ENCODE results near the gene NFYC. TPM values are rescaled to one million over a fixed set of nuclear protein-coding genes. Genes with fewer than 3 reads are reported as not detected.

Gene NFYC
- total RNA-seq, 3 donors from 2014 or later = 42.7 to 69.7 (median 55.7) TPM

DNA sequence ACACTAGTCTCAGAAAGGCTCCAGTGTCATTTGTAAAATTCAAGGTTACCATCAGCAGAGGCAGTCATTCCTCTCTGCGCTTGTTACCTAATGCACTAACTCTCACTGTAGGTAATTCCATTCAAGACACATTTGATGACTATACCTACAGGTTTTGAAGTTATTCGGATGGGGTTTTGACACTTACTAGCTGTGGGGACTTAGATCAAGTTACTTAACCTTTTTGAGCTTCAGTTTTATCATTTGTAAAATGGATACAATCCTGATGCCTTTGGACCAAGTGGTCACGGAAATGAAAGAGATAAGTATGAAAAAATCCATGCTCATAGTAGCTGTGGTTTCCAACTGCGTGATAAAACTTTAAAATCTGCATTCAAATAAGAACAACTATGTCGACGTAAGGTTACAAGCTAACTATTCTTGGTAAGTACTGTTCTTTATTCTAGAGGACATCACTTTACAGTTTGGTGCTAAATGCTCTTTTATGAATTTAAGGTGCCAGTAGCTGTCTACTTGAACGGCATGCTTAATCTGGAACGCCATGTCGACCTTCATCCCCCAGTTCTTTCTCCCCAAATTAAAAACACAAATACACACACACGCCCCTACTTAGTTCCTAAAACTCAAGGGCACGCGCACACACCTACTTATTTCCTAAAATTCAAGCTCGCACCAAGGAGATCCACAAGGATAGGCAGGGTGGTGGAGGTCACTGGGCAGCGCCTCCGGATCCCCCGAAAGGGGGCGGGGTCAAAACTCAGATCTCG lies 550 bp upstream of the NFYC start:
- DNase-seq (ENCODE audit: low spot score in 2 of 2) = no peak
- TF ChIP-seq POLR2A (IDR thresholded peaks at IDR 0.05) (no peak), POLR2AphosphoS5 (IDR thresholded peaks at IDR 0.05) (no peak)
- TF ChIP-seq, protein P1, sequence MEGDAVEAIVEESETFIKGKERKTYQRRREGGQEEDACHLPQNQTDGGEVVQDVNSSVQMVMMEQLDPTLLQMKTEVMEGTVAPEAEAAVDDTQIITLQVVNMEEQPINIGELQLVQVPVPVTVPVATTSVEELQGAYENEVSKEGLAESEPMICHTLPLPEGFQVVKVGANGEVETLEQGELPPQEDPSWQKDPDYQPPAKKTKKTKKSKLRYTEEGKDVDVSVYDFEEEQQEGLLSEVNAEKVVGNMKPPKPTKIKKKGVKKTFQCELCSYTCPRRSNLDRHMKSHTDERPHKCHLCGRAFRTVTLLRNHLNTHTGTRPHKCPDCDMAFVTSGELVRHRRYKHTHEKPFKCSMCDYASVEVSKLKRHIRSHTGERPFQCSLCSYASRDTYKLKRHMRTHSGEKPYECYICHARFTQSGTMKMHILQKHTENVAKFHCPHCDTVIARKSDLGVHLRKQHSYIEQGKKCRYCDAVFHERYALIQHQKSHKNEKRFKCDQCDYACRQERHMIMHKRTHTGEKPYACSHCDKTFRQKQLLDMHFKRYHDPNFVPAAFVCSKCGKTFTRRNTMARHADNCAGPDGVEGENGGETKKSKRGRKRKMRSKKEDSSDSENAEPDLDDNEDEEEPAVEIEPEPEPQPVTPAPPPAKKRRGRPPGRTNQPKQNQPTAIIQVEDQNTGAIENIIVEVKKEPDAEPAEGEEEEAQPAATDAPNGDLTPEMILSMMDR (IDR thresholded peaks at IDR 0.05) = no peak

GRCh38 chr1:40692429-40692895 lies 958 bp downstream of the NFYC start:
- peak overlapping the region; percentile 98 to 100 for H3K27ac ChIP-seq
- H3K9me3 ChIP-seq = no peaks in the 10 kb centered on the region
- no peaks in the 10 kb centered on the region for H3K36me3 ChIP-seq
- DNase-seq (ENCODE audit: low spot score in 2 of 2) = no peak
- intact Hi-C loops (cut with DNase I; ENCODE audit: low total_unique reads) = no loop called here
- peak overlapping the region; percentile 65 to 96 (median 86) for H3K4me3 ChIP-seq
- peaks cover 0 to 8% of the 10 kb centered on the region in 2 donors for H3K4me1 ChIP-seq
- TF ChIP-seq POLR2A (IDR thresholded peaks at IDR 0.05) (no peak), POLR2AphosphoS5 (IDR thresholded peaks at IDR 0.05) (no peak)
- TF ChIP-seq, protein P1 (IDR thresholded peaks at IDR 0.05) = no peak
- no peaks in the 10 kb centered on the region for H3K27me3 ChIP-seq

More for the DNA sequence above, 550 bp upstream of the NFYC start:
- no peaks in the 10 kb centered on the region for H3K36me3 ChIP-seq
- peak overlapping the region; percentile 65 to 96 (median 86) for H3K4me3 ChIP-seq
- intact Hi-C loops (cut with DNase I; ENCODE audit: low total_unique reads) = no loop called here
- no peaks in the 10 kb centered on the region for H3K27me3 ChIP-seq
- peak overlapping the region; percentile 98 to 100 for H3K27ac ChIP-seq
- peaks cover 0 to 8% of the 10 kb centered on the region in 2 donors for H3K4me1 ChIP-seq
- no peaks in the 10 kb centered on the region for H3K9me3 ChIP-seq

DNA sequence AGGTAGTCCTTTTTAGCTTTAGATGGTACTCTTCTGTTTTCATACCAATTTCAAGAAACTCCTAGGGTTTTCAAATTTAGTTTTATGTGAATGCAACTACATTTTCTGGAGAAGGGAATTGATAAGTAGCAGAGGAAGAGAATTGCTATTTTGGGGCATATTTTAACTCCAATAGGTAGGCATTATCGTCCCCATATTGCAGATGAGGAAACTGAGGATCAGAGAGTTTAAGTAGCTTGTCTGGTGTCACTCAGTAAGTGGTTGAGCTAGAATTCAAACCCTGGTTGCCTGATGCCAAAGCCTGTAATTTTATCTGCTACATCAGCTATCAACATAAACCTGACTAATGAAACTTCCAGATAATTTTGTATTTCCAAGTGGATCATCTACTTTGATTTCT lies 1.9 kb downstream of the NFYC start:
- Histone ChIP-seq H3K4me1 (peaks cover 0 to 8% of the 10 kb centered on the region in 2 donors), H3K4me3 (no peak overlapping the region), H3K27me3 (no peaks in the 10 kb centered on the region), H3K9me3 (no peaks in the 10 kb centered on the region), H3K27ac (peak overlapping the region; percentile 98 to 100), H3K36me3 (no peaks in the 10 kb centered on the region)
- intact Hi-C loops (cut with DNase I; ENCODE audit: low total_unique reads) = no loop called here
- DNase-seq (ENCODE audit: low spot score in 2 of 2) = no peak
- TF ChIP-seq POLR2AphosphoS5 (IDR thresholded peaks at IDR 0.05) (no peak), POLR2A (IDR thresholded peaks at IDR 0.05) (no peak)
- TF ChIP-seq, protein P1 (IDR thresholded peaks at IDR 0.05) = no peak

DNA sequence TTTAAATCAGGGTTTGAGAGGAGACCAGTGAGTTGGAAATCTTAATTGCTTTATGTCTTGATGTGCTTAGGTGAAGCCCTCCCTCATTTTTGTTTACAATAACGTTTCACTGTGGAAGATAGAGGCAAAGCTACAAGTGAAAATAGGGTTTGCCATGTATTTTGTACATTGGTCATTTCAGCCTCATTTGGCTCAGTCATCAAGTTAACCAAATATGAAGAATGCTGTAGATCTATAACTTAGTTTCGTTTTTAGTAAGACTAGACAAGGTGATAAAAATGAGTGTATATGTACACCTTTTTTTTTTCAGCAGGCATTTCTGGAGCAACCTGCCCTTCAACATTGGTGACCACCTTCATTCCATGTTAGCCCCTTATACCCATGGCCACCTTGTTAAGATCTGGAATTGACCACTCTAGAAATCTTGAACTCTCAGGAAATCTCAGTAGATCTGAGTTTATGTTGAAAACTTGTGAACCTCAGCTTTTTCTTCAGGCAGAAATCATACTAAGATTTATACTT lies 2.9 kb downstream of the NFYC start:
- TF ChIP-seq, protein P1 (IDR thresholded peaks at IDR 0.05) = no peak
- TF ChIP-seq POLR2AphosphoS5 (IDR thresholded peaks at IDR 0.05) = no peak
- no peak for TF ChIP-seq POLR2A (IDR thresholded peaks at IDR 0.05)
- H3K27me3 ChIP-seq = no peaks in the 10 kb centered on the region
- H3K4me3 ChIP-seq = no peak overlapping the region
- no peak overlapping the region for H3K27ac ChIP-seq
- H3K4me1 ChIP-seq = peaks cover 0 to 8% of the 10 kb centered on the region in 2 donors
- intact Hi-C loops (cut with DNase I; ENCODE audit: low total_unique reads) = no loop called here
- no peaks in the 10 kb centered on the region for H3K9me3 ChIP-seq
- DNase-seq (ENCODE audit: low spot score in 2 of 2) = no peak
- H3K36me3 ChIP-seq = no peaks in the 10 kb centered on the region

DNA sequence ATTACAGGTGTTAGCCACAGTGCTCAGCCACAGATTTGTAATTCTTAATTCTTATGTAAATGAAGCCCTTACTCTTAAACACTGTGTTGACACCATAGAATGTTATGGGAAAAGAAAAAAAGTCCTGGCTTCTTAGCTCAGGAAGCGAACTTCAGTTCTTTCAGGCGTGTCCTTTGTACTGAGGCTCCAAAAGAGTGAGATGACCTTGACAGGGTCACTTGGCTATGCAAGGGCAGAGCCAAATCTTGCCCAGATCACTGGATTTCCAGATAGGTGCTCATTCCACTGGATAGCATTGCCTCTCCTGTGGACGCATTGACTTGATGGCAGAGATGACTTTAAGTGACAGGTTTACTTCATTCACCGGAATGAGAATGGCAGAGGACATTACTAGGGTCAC lies 4.8 kb downstream of the NFYC start:
- Histone ChIP-seq H3K36me3 (no peaks in the 10 kb centered on the region), H3K9me3 (no peaks in the 10 kb centered on the region), H3K4me3 (no peak overlapping the region), H3K27me3 (no peaks in the 10 kb centered on the region), H3K4me1 (peaks cover 0 to 8% of the 10 kb centered on the region in 2 donors), H3K27ac (peak overlapping the region in 1 of 2 donors; percentile 38)
- intact Hi-C loops (cut with DNase I; ENCODE audit: low total_unique reads) = no loop called here
- TF ChIP-seq, protein P1 (IDR thresholded peaks at IDR 0.05) = no peak
- TF ChIP-seq POLR2AphosphoS5 (IDR thresholded peaks at IDR 0.05) (no peak), POLR2A (IDR thresholded peaks at IDR 0.05) (no peak)
- no peak for DNase-seq (ENCODE audit: low spot score in 2 of 2)

All from breast epithelium (tissue), 4 donors.